Fibroblast of skin of left quadriceps (primary cell): ENCODE measurements around the gene ZNF280C.
"Not testable (repeated sequence)": the region's sequence is repeated elsewhere in the genome, so short reads cannot be mapped to it uniquely, and the experiment has no call there.

ENCODE experiments used
- DNase-seq, 2 experiments: peaks; one replicate each; pipeline ENCODE4 v3.0.0-alpha.2; 2013; ENCODE audit warnings: low read depth in 2 of 2

The ZNF280C gene

GRCh38 chrX:130268449-130269170, at the start of gene ZNF280C:
Gene ZNF280C (minus strand): TSS chrX:130268899. CDS start chrX:130260449, 8,450 bp downstream.
- peak; percentile 85 to 89 for DNase-seq

- no peak for DNase-seq
Measured at GRCh38 chrX:130304587-130305368, 36.1 kb upstream of the ZNF280C start.

- no peak for DNase-seq
Measured at GRCh38 chrX:130301977-130302376, 33.3 kb upstream of the ZNF280C start.

GRCh38 chrX:130301405-130301804, 32.7 kb upstream of the ZNF280C start:
- no peak for DNase-seq

- DNase-seq = no peak
Measured at GRCh38 chrX:130300010-130300282, 31.2 kb upstream of the ZNF280C start.

GRCh38 chrX:130299279-130300009, 30.7 kb upstream of the ZNF280C start:
- no peak for DNase-seq

- peak in 1 of 2 experiments; percentile 0 for DNase-seq
Measured at GRCh38 chrX:130296743-130297142, 28.0 kb upstream of the ZNF280C start.

GRCh38 chrX:130296297-130296678, 27.6 kb upstream of the ZNF280C start:
- no peak for DNase-seq

- no peak for DNase-seq
Measured at GRCh38 chrX:130295519-130296296, 27.0 kb upstream of the ZNF280C start.

- DNase-seq = no peak
Measured at GRCh38 chrX:130287071-130287770, 18.5 kb upstream of the ZNF280C start.

- no peak for DNase-seq
Measured at GRCh38 chrX:130285710-130286109, 17.0 kb upstream of the ZNF280C start.

- no peak for DNase-seq
Measured at GRCh38 chrX:130285069-130285620, 16.4 kb upstream of the ZNF280C start.

GRCh38 chrX:130282151-130282550, 13.5 kb upstream of the ZNF280C start:
- no peak for DNase-seq

- no peak for DNase-seq
Measured at GRCh38 chrX:130280901-130281300, 12.2 kb upstream of the ZNF280C start.

- DNase-seq = not testable (repeated sequence)
Measured at GRCh38 chrX:130272253-130272652, 3.6 kb upstream of the ZNF280C start.

- not testable (repeated sequence) for DNase-seq
Measured at GRCh38 chrX:130269391-130269790, 692 bp upstream of the ZNF280C start.

- DNase-seq = no peak
Measured at GRCh38 chrX:130267956-130268448, 697 bp downstream of the ZNF280C start.

- DNase-seq = no peak
Measured at GRCh38 chrX:130264573-130264972, 4.1 kb downstream of the ZNF280C start.

GRCh38 chrX:130263016-130263415, 5.7 kb downstream of the ZNF280C start:
- DNase-seq = peak; percentile 8 to 13

GRCh38 chrX:130262231-130262630, 6.5 kb downstream of the ZNF280C start:
- no peak for DNase-seq
